IMR-90 (cell line): ENCODE data around the gene GPR152. TPM values are rescaled to one million over a fixed set of nuclear protein-coding genes. Genes with fewer than 3 reads are reported as not detected.

ENCODE experiments used
- ATAC-seq: fragments of 200-7000 bp; cut with Tn5 transposase; 2 replicates; pipeline ENCODE4 v1.9.1; 2020; ENCODE audit warnings: low read depth, mild to moderate bottlenecking, moderate library complexity
- BruUV-seq: library from RNA; stranded (reverse); fragments of 400-500 nt; replicated peaks from 2 replicates; lab custom pipeline; 2021; lab: Mats Ljungman, UMichigan
- CTCF ChIA-PET: fragments of 300-600 bp; formaldehyde crosslinking; extraction: SDS; loops from one replicate; lab custom pipeline; 2021; ENCODE audit warnings: antibody characterized with exemption; lab: Yijun Ruan, JAX
- POLR2A ChIA-PET: fragments of 300-600 bp; sonication (Branson Sonifier 250); formaldehyde crosslinking; loops from one replicate; lab custom pipeline; 2022; ENCODE audit warnings: antibody characterized with exemption; ENCODE audit not compliant: unreplicated experiment; lab: Charles Lee
- DNase-seq: peaks from one replicate; pipeline ENCODE4 v3.0.0; 2013
- H2AFZ ChIP-seq: replicated peaks from 2 replicates; pipeline ENCODE3; 2013; ENCODE audit warnings: low read length, mild to moderate bottlenecking; ENCODE audit not compliant: poor library complexity
- H2AK5ac ChIP-seq: 2 replicates; pipeline ENCODE4 v1.6.1; 2013; ENCODE audit warnings: low read depth, low read length, inconsistent platforms
- H2AK9ac ChIP-seq: replicated peaks from 2 replicates; pipeline ENCODE3; 2013; ENCODE audit warnings: mild to moderate bottlenecking, low read depth, low read length, moderate library complexity; ENCODE audit not compliant: poor library complexity
- H2BK120ac ChIP-seq: 2 replicates; pipeline ENCODE4 v1.6.1; 2013; ENCODE audit warnings: low read depth, low read length, inconsistent platforms
- H2BK15ac ChIP-seq: 3 replicates; pipeline ENCODE4 v1.6.1; 2013; ENCODE audit warnings: low read depth, low read length, inconsistent platforms
- H2BK20ac ChIP-seq: 2 replicates; pipeline ENCODE4 v1.6.1; 2013; ENCODE audit warnings: low read depth, mild to moderate bottlenecking, inconsistent platforms, low read length, moderate library complexity
- H2BK5ac ChIP-seq: 2 replicates; pipeline ENCODE4 v1.6.1; 2013; ENCODE audit warnings: mild to moderate bottlenecking, low read depth, low read length, inconsistent platforms; ENCODE audit not compliant: poor library complexity, severe bottlenecking
- H3K14ac ChIP-seq: replicated peaks from 2 replicates; pipeline ENCODE4 v1.6.1; 2013; ENCODE audit warnings: low read depth, low read length, inconsistent platforms
- H3K18ac ChIP-seq: 2 replicates; pipeline ENCODE4 v1.6.1; 2013; ENCODE audit warnings: low read depth, low read length, control low read depth
- H3K23ac ChIP-seq: 2 replicates; pipeline ENCODE4 v1.6.1; 2013; ENCODE audit warnings: low read depth, low read length, inconsistent platforms
- H3K27ac ChIP-seq: 2 replicates; pipeline ENCODE4 v1.5.1; 2013; ENCODE audit warnings: mild to moderate bottlenecking, control low read depth, low read length; ENCODE audit not compliant: insufficient read depth
- H3K27me3 ChIP-seq: 2 replicates; pipeline ENCODE4 v1.6.1; 2013; ENCODE audit warnings: low read length; ENCODE audit not compliant: control insufficient read depth, insufficient read depth
- H3K36me3 ChIP-seq: 2 replicates; pipeline ENCODE4 v1.6.1; 2013; ENCODE audit warnings: low read length, mixed read lengths; ENCODE audit not compliant: control insufficient read depth, insufficient read depth
- H3K4ac ChIP-seq: 2 replicates; pipeline ENCODE4 v1.6.1; 2013; ENCODE audit warnings: low read depth, low read length, inconsistent platforms
- H3K4me1 ChIP-seq: 2 replicates; pipeline ENCODE4 v1.6.1; 2013; ENCODE audit warnings: low read length, mixed read lengths; ENCODE audit not compliant: control insufficient read depth, insufficient read depth
- H3K4me2 ChIP-seq: 2 replicates; pipeline ENCODE4 v1.6.1; 2013; ENCODE audit warnings: low read depth, mild to moderate bottlenecking, control low read depth, low read length, moderate library complexity
- H3K4me3 ChIP-seq: 2 replicates; pipeline ENCODE4 v1.5.1; 2013; ENCODE audit warnings: low read depth, mild to moderate bottlenecking, control low read depth, low read length, moderate library complexity; ENCODE audit not compliant: insufficient read depth
- H3K56ac ChIP-seq: 2 replicates; pipeline ENCODE4 v1.6.1; 2013; ENCODE audit warnings: low read length, inconsistent platforms; ENCODE audit not compliant: insufficient read depth; ENCODE audit errors: extremely low read depth
- H3K79me1 ChIP-seq, 2 experiments: 2 replicates each; pipeline ENCODE4 v1.6.1; 2013; ENCODE audit warnings: low read length in 2 of 2, inconsistent platforms in 1 of 2, low read depth in 1 of 2
- H3K9ac ChIP-seq: 2 replicates; pipeline ENCODE4 v1.6.1; 2013; ENCODE audit warnings: low read depth, low read length, control low read depth
- H3K9me1 ChIP-seq: 2 replicates; pipeline ENCODE4 v1.6.1; 2013; ENCODE audit warnings: low read length, inconsistent platforms; ENCODE audit not compliant: insufficient read depth
- H3K9me3 ChIP-seq: 2 replicates; pipeline ENCODE4 v1.6.1; 2013; ENCODE audit warnings: low read length; ENCODE audit not compliant: control insufficient read depth, insufficient read depth
- H4K20me1 ChIP-seq: 2 replicates; pipeline ENCODE4 v1.6.1; 2013; ENCODE audit warnings: low read length, inconsistent platforms; ENCODE audit not compliant: insufficient read depth
- H4K5ac ChIP-seq: 2 replicates; pipeline ENCODE4 v1.6.1; 2013; ENCODE audit warnings: mild to moderate bottlenecking, low read depth, low read length, control low read depth
- H4K8ac ChIP-seq, 2 experiments: 2 replicates each; pipeline ENCODE4 v1.6.1; 2013; ENCODE audit warnings: low read depth in 2 of 2, low read length in 2 of 2, control low read depth in 1 of 2, inconsistent platforms in 1 of 2
- H4K91ac ChIP-seq: 2 replicates; pipeline ENCODE4 v1.6.1; 2013; ENCODE audit warnings: low read depth, low read length, inconsistent platforms; ENCODE audit not compliant: insufficient read depth
- BHLHE40 ChIP-seq: fragments of 150-350 bp; IDR thresholded peaks from 2 replicates; pipeline ENCODE4 v1.6.1; 2016; ENCODE audit warnings: mild to moderate bottlenecking, low read depth, low read length
- CHD1 ChIP-seq: IDR thresholded peaks from 2 replicates; pipeline ENCODE4 v1.6.1; 2012; ENCODE audit warnings: low read depth, low read length, improper control_type of control experiment
- ELK1 ChIP-seq: fragments of 150-350 bp; IDR thresholded peaks from 2 replicates; pipeline ENCODE4 v1.6.1; 2016; ENCODE audit warnings: low read depth, mild to moderate bottlenecking, low read length, moderate library complexity, borderline replicate concordance
- MXI1 ChIP-seq: IDR thresholded peaks from 2 replicates; pipeline ENCODE4 v1.6.1; 2012; ENCODE audit warnings: low read depth, mild to moderate bottlenecking, low read length, moderate library complexity, borderline replicate concordance
- NFE2L2 ChIP-seq: fragments of 150-350 bp; IDR thresholded peaks from 2 replicates; pipeline ENCODE4 v1.6.1; 2016; ENCODE audit warnings: low read depth, mild to moderate bottlenecking, low read length
- POLR2A ChIP-seq: IDR thresholded peaks from 2 replicates; pipeline ENCODE4 v1.6.1; 2012; ENCODE audit warnings: mild to moderate bottlenecking, low read depth, low read length
- RFX5 ChIP-seq: IDR thresholded peaks from 2 replicates; pipeline ENCODE4 v1.8.0; 2012; ENCODE audit warnings: low read depth, mild to moderate bottlenecking, low read length, moderate library complexity
- SMC3 ChIP-seq: fragments of 150-350 bp; IDR thresholded peaks from 2 replicates; pipeline ENCODE4 v1.6.1; 2016; ENCODE audit warnings: low read depth, mild to moderate bottlenecking, antibody characterized with exemption, low read length, moderate library complexity
- WGBS, 2 experiments: methylation state at CpG; one replicate each; pipeline versions ENCODE4 v1.1.5 to v1.1.7; 2013; ENCODE audit warnings: missing lambda C conversion rate in 2 of 2; ENCODE audit not compliant: insufficient read length in 1 of 2; ENCODE audit errors: extremely low coverage in 2 of 2; 5-methylcytosine and 5-hydroxymethylcytosine counted together
- dilution Hi-C: fragments of 300-500 bp; cut with HindIII; formaldehyde crosslinking; loops from one replicate; pipeline ENCODE4 v1.14.3; 2018; ENCODE audit warnings: low sequenced_read_pairs; ENCODE audit not compliant: unreplicated experiment
- in situ Hi-C: fragments of 300-500 bp; cut with MboI; formaldehyde crosslinking; loops from 3 replicates; pipeline ENCODE4 v1.14.3; 2019; ENCODE audit warnings: low sequenced_read_pairs, inconsistent platforms, mixed read lengths
- intact Hi-C: fragments of 100-400 bp; cut with micrococcal nuclease; formaldehyde crosslinking; loops from 2 replicates; pipeline ENCODE4 v1.10.0; 2022
- polyA plus RNA-seq, 3 experiments: library from polyadenylated mRNA; depleted of rRNA; stranded (reverse); fragments of >200 nt; gene quantifications; 2 replicates each; pipeline ENCODE4 v1.2.3, GENCODE V29; 2012; ENCODE audit warnings: low replicate concordance in 1 of 3
- total RNA-seq: library from RNA; depleted of rRNA; stranded (reverse); fragments of >200 nt; gene quantifications from 2 replicates; pipeline ENCODE4 v1.2.3, GENCODE V29; 2012
- TF ChIP-seq, protein P1 (sequence below): conservative IDR thresholded peaks from 2 replicates; pipeline ENCODE4 v1.5.1; 2012; ENCODE audit warnings: mild to moderate bottlenecking, low read depth, low read length, improper control_type of control experiment

GPR152 gene
- total and polyA plus RNA-seq, 2 of the 4 experiments (the other 2 are of a cell fraction): not detected

GRCh38 chr11:67451658-67451976, 912 bp downstream of the GPR152 start:
- Histone ChIP-seq H3K4me2 (no peak overlapping the region), H3K9me3 (no peaks in the 10 kb centered on the region), H3K56ac (no peak overlapping the region), H2BK20ac (no peak overlapping the region), H2BK15ac (no peak overlapping the region), H3K79me1 (no peaks in the 10 kb centered on the region), H3K9ac (no peak overlapping the region), H3K36me3 (no peaks in the 10 kb centered on the region), H3K23ac (no peak overlapping the region), H3K18ac (no peak overlapping the region), H4K5ac (no peak overlapping the region), H2BK5ac (no peak overlapping the region), H3K27ac (no peak overlapping the region), H2BK120ac (no peak overlapping the region), H2AFZ (peak overlapping the region; percentile 58), H3K4me3 (no peak overlapping the region), H4K8ac (no peak overlapping the region), H3K14ac (no peak overlapping the region), H4K91ac (no peak overlapping the region), H3K4me1 (no peaks in the 10 kb centered on the region), H3K4ac (no peak overlapping the region), H4K20me1 (no peaks in the 10 kb centered on the region), H2AK9ac (no peak overlapping the region), H3K27me3 (peaks cover 17% of the 10 kb centered on the region; the same call in 1 of the 2 replicates), H2AK5ac (no peak overlapping the region), H3K9me1 (no peaks in the 10 kb centered on the region)
- DNase-seq: no peak
- BruUV-seq: no TSS peak
- no peak for ATAC-seq
- in situ Hi-C loops (no loop called here), dilution Hi-C loops (no loop called here), intact Hi-C loops (no loop called here)
- ChIA-PET CTCF (no interaction called here), POLR2A (no interaction called here)
- WGBS, 2 experiments: 93% methylated on average over 12 of the region's 14 CpGs; no CpG with 5 or more reads in 1 of the 2 experiments
- no peak for TF ChIP-seq POLR2A
- no peak for TF ChIP-seq SMC3
- no peak for TF ChIP-seq ELK1
- TF ChIP-seq NFE2L2: no peak
- no peak for TF ChIP-seq RFX5
- TF ChIP-seq, protein P1, sequence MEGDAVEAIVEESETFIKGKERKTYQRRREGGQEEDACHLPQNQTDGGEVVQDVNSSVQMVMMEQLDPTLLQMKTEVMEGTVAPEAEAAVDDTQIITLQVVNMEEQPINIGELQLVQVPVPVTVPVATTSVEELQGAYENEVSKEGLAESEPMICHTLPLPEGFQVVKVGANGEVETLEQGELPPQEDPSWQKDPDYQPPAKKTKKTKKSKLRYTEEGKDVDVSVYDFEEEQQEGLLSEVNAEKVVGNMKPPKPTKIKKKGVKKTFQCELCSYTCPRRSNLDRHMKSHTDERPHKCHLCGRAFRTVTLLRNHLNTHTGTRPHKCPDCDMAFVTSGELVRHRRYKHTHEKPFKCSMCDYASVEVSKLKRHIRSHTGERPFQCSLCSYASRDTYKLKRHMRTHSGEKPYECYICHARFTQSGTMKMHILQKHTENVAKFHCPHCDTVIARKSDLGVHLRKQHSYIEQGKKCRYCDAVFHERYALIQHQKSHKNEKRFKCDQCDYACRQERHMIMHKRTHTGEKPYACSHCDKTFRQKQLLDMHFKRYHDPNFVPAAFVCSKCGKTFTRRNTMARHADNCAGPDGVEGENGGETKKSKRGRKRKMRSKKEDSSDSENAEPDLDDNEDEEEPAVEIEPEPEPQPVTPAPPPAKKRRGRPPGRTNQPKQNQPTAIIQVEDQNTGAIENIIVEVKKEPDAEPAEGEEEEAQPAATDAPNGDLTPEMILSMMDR: no peak
- no peak for TF ChIP-seq MXI1
- no peak for TF ChIP-seq BHLHE40
- no peak for TF ChIP-seq CHD1
